ENCODE results near the gene DUSP1.
"Not testable (repeated sequence)": the region's sequence is repeated elsewhere in the genome, so short reads cannot be mapped to it uniquely, and the experiment has no call there.

DNA sequence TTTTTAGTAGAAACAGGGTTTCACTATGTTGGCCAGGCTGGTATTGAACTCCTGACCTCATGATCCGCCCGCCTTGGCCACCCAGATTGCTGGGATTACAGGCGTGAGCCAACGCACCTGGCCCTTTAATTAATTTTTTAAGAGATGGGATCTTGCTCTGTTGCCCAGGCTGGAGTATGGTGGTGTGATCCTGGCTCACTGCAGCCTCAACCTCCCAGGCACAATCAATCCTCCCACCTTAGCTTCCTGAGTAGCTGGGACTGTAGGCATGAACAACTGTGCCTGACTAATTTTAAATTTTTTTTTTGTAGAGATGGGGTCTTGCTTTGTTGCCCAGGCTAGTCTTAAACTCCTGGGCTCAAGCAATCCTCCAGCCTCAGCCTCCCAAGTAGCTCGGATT lies 12.3 kb upstream of the DUSP1 start:
- TF ChIP-seq TAF1 (IDR thresholded peaks at IDR 0.05; ENCODE audit: low read depth, low read length); PAX5 (IDR thresholded peaks at IDR 0.05; ENCODE audit: insufficient read depth, low read length, severe bottlenecking): not testable (repeated sequence)

All from GM12891 (cell line).